ENCODE data around the gene FGF12.

DNA sequence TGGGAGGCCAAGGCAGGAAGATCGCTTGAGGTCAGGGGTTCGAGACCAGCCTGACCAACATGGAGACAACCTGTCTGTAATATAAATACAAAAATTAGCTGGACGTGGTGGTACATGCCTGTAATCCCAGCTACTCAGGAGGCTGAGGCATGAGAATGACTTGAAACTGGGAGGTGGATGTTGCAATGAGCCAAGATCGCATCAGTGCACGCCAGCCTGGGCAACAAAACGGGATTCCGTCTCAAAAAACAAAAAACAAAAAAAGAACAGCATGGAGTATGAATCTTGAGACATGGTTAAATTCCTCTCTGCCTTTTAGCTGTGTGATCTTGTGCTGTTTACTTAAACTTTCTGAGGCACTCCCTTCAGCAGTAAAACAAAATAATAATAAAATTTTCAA is 244.9 kb downstream of the FGF12 start:
- TF ChIP-seq EZH2 (IDR thresholded peaks at IDR 0.05; ENCODE audit: insufficient read depth, poor library complexity, severe bottlenecking) (no peak), EZH2phosphoT487 (IDR thresholded peaks at IDR 0.05; ENCODE audit: insufficient read depth, low read depth) (no peak)
